Hepatocyte (in vitro differentiated cells): ENCODE measurements around the gene PSMB8.

Source experiments
- CTCF ChIP-seq: fragments of 200-600 bp; sonication (generic); IDR thresholded peaks from 2 replicates; pipeline ENCODE4 v1.5.1; 2016; ENCODE audit warnings: antibody characterized with exemption, mild to moderate bottlenecking; ENCODE audit not compliant: poor library complexity
- EZH2 ChIP-seq: fragments of 200-600 bp; sonication (generic); IDR thresholded peaks from 2 replicates; pipeline ENCODE4 v1.6.1; 2016; ENCODE audit warnings: antibody characterized with exemption, mild to moderate bottlenecking, borderline replicate concordance

- TF ChIP-seq CTCF (peak; percentile 99), EZH2 (no peak)
These were observed 5.5 kb downstream of the PSMB8 start, which contains the start of gene TAP2 for GRCh38 chr6:32838114-32838958.
